LoVo (cell line): ENCODE data around the gene CD101.

ENCODE experiments used
- DNase-seq: peaks from one replicate; pipeline ENCODE4 v3.0.0-alpha.2; 2016; ENCODE audit warnings: low spot score

CD101 gene

GRCh38 chr1:117058810-117059209, 57.2 kb downstream of the CD101 start:
- no peak for DNase-seq

- peak; percentile 46 for DNase-seq
Observed at GRCh38 chr1:117059334-117059677, 57.7 kb downstream of the CD101 start.

GRCh38 chr1:117059678-117060440, 58.3 kb downstream of the CD101 start, which contains the start of gene TTF2:
TSS of gene TTF2 (plus strand) at chr1:117060326. CDS start at chr1:117060347, 21 bp downstream.
- DNase-seq, result peak; percentile 98

- peak; percentile 48 for DNase-seq
Observed at GRCh38 chr1:117060441-117061317, 59.1 kb downstream of the CD101 start.

- DNase-seq, result no peak
Observed at GRCh38 chr1:117061986-117062415, 60.4 kb downstream of the CD101 start.

- no peak for DNase-seq
Observed at GRCh38 chr1:117066367-117066766, 64.8 kb downstream of the CD101 start.

- peak; percentile 59 for DNase-seq
Observed at GRCh38 chr1:117067533-117068370, 66.2 kb downstream of the CD101 start.

- DNase-seq, result no peak
Observed at GRCh38 chr1:117068580-117068979, 67.0 kb downstream of the CD101 start.

- DNase-seq, result no peak
Observed at GRCh38 chr1:117069220-117069844, 67.8 kb downstream of the CD101 start.

GRCh38 chr1:117070124-117070523, 68.6 kb downstream of the CD101 start:
- no peak for DNase-seq

- DNase-seq, result no peak
Observed at GRCh38 chr1:117076648-117077047, 75.1 kb downstream of the CD101 start.

- peak; percentile 31 for DNase-seq
Observed at GRCh38 chr1:117077267-117077666, 75.7 kb downstream of the CD101 start.

GRCh38 chr1:117079737-117080136, 78.2 kb downstream of the CD101 start:
- no peak for DNase-seq

GRCh38 chr1:117084231-117084630, 82.7 kb downstream of the CD101 start:
- DNase-seq, result no peak
